SK-N-SH (cell line): ENCODE results near the gene TRPM8.

ENCODE experiments used
- EZH2phosphoT487 ChIP-seq: fragments of 200-600 bp; sonication (generic); IDR thresholded peaks from 2 replicates; pipeline ENCODE4 v1.6.1; 2017; ENCODE audit warnings: low read depth, mixed run types, mild to moderate bottlenecking, antibody characterized with exemption, moderate library complexity, borderline replicate concordance
- GATA2 ChIP-seq: sonication (generic); formaldehyde crosslinking; IDR thresholded peaks from 2 replicates; pipeline ENCODE4 v1.5.0; 2020; ENCODE audit warnings: mild to moderate bottlenecking, missing genetic modification reagents
- NRF1 ChIP-seq: IDR thresholded peaks from 2 replicates; pipeline ENCODE4 v1.6.1; 2012; ENCODE audit warnings: low read depth, mild to moderate bottlenecking, low read length
- RCOR1 ChIP-seq: fragments of 150-350 bp; IDR thresholded peaks from 2 replicates; pipeline ENCODE4 v1.6.1; 2017; ENCODE audit warnings: antibody characterized with exemption, low read length
- SMC3 ChIP-seq: IDR thresholded peaks from 2 replicates; pipeline ENCODE4 v1.6.1; 2012; ENCODE audit warnings: low read depth, low read length, improper control_type of control experiment
- TAF1 ChIP-seq: IDR thresholded peaks from 2 replicates; pipeline ENCODE4 v1.6.1; 2012; ENCODE audit warnings: low read depth, mild to moderate bottlenecking, low read length, moderate library complexity, borderline replicate concordance
- TF ChIP-seq, protein P1 (sequence below): fragments of 200-600 bp; sonication (generic); IDR thresholded peaks from 2 replicates; pipeline ENCODE4 v1.6.1; 2017; ENCODE audit warnings: antibody characterized with exemption, mild to moderate bottlenecking, moderate library complexity
- TF ChIP-seq, protein P2 (sequence below): IDR thresholded peaks from 2 replicates; pipeline ENCODE4 v1.4.0; 2012; ENCODE audit warnings: low read depth

DNA sequence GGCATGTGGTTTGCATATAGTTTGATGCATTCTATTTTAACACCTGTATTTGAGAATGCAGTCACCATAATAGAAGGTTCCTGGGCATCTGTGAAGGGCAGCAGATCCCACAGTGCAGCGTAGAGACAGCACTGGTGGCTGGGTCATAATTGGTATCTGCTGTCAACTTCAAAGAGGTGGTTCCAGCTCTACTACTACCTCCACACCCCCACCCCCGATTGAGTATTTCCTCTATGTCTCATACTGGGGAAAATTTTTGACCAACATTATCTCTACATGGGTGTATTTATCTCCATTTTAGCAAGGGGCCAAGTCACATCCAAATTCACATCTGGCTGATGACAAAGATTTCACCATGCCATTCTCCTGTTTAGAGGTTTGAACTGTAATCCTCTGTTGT is 43.0 kb downstream of the TRPM8 start:
- TF ChIP-seq, protein P1, sequence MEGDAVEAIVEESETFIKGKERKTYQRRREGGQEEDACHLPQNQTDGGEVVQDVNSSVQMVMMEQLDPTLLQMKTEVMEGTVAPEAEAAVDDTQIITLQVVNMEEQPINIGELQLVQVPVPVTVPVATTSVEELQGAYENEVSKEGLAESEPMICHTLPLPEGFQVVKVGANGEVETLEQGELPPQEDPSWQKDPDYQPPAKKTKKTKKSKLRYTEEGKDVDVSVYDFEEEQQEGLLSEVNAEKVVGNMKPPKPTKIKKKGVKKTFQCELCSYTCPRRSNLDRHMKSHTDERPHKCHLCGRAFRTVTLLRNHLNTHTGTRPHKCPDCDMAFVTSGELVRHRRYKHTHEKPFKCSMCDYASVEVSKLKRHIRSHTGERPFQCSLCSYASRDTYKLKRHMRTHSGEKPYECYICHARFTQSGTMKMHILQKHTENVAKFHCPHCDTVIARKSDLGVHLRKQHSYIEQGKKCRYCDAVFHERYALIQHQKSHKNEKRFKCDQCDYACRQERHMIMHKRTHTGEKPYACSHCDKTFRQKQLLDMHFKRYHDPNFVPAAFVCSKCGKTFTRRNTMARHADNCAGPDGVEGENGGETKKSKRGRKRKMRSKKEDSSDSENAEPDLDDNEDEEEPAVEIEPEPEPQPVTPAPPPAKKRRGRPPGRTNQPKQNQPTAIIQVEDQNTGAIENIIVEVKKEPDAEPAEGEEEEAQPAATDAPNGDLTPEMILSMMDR, result no peak
- TF ChIP-seq EZH2phosphoT487, result no peak
- no peak for TF ChIP-seq SMC3
- TF ChIP-seq GATA2, result no peak
- TF ChIP-seq NRF1, result no peak
- no peak for TF ChIP-seq RCOR1
- TF ChIP-seq TAF1, result no peak
- TF ChIP-seq, protein P2, sequence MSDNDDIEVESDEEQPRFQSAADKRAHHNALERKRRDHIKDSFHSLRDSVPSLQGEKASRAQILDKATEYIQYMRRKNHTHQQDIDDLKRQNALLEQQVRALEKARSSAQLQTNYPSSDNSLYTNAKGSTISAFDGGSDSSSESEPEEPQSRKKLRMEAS, result no peak
